OCI-LY3 (cell line): ENCODE results near the gene ANTXR2.

Experiments
- H2AFZ ChIP-seq: fragments of 200-600, 300-600 bp; shearing (Covaris generic); 2 replicates; pipeline ENCODE4 v1.6.0; 2014; ENCODE audit warnings: antibody characterized with exemption, low read depth, low read length
- H3K27ac ChIP-seq: fragments of 200-600, 300-600 bp; sonication (generic); 2 replicates; pipeline ENCODE4 v1.5.1; 2014; ENCODE audit warnings: mild to moderate bottlenecking, low read length, moderate library complexity, mixed read lengths
- H3K27me3 ChIP-seq: fragments of 200-600, 300-600 bp; sonication (generic); 2 replicates; pipeline ENCODE4 v1.6.1; 2014; ENCODE audit warnings: low read depth, low read length, mixed read lengths
- H3K36me3 ChIP-seq: fragments of 200-600, 300-600 bp; sonication (generic); replicated peaks from 2 replicates; pipeline ENCODE3; 2014; ENCODE audit warnings: low read depth, low read length, mixed read lengths
- H3K4me1 ChIP-seq: fragments of 300-600, 200-600 bp; sonication (generic); 2 replicates; pipeline ENCODE4 v1.6.1; 2014; ENCODE audit warnings: low read length, mixed read lengths
- H3K4me2 ChIP-seq: fragments of 200-600, 300-600 bp; sonication (generic); 2 replicates; pipeline ENCODE4 v1.6.1; 2014; ENCODE audit warnings: low read length, mixed read lengths
- H3K4me3 ChIP-seq: fragments of 300-600, 200-600 bp; sonication (generic); 2 replicates; pipeline ENCODE4 v1.5.1; 2014; ENCODE audit warnings: antibody characterized with exemption, mild to moderate bottlenecking, low read length, moderate library complexity
- H3K79me2 ChIP-seq: fragments of 300-600, 200-600 bp; shearing (Covaris generic); 2 replicates; pipeline ENCODE4 v1.6.1; 2014; ENCODE audit warnings: mild to moderate bottlenecking, low read length, mixed read lengths
- H3K9ac ChIP-seq: fragments of 300-600, 200-600 bp; shearing (Covaris generic); 2 replicates; pipeline ENCODE4 v1.6.0; 2014; ENCODE audit warnings: mild to moderate bottlenecking, low read length, moderate library complexity
- H3K9me3 ChIP-seq: fragments of 200-600, 300-600 bp; shearing (Covaris generic); 2 replicates; pipeline ENCODE4 v1.6.1; 2014; ENCODE audit warnings: low read length, mixed read lengths; ENCODE audit not compliant: insufficient read depth
- H4K20me1 ChIP-seq: fragments of 200-600, 300-600 bp; sonication (generic); 2 replicates; pipeline ENCODE4 v1.6.1; 2016; ENCODE audit warnings: low read length, mixed read lengths; ENCODE audit not compliant: insufficient read depth
- CTCF ChIP-seq: fragments of 200-600, 300-600 bp; sonication (generic); IDR thresholded peaks from 2 replicates; pipeline ENCODE4 v1.5.1; 2014; ENCODE audit warnings: antibody characterized with exemption, low read length, low read depth
- EZH2phosphoT487 ChIP-seq: fragments of 200-600 bp; shearing (Covaris generic); IDR thresholded peaks from 2 replicates; pipeline ENCODE4 v1.6.1; 2018; ENCODE audit warnings: antibody characterized with exemption, mixed run types, low read depth

ANTXR2 gene

GRCh38 chr4:79852305-79852730 lies 220.7 kb downstream of the ANTXR2 start:
- Histone ChIP-seq H3K4me3 (no peak overlapping the region), H3K9me3 (no peaks in the 10 kb centered on the region), H2AFZ (no peak overlapping the region), H3K27ac (no peak overlapping the region), H3K4me1 (no peaks in the 10 kb centered on the region), H3K36me3 (no peaks in the 10 kb centered on the region), H3K79me2 (no peaks in the 10 kb centered on the region), H3K4me2 (no peak overlapping the region), H3K9ac (no peak overlapping the region), H3K27me3 (no peaks in the 10 kb centered on the region), H4K20me1 (no peaks in the 10 kb centered on the region)
- TF ChIP-seq EZH2phosphoT487: no peak
- no peak for TF ChIP-seq CTCF

DNA sequence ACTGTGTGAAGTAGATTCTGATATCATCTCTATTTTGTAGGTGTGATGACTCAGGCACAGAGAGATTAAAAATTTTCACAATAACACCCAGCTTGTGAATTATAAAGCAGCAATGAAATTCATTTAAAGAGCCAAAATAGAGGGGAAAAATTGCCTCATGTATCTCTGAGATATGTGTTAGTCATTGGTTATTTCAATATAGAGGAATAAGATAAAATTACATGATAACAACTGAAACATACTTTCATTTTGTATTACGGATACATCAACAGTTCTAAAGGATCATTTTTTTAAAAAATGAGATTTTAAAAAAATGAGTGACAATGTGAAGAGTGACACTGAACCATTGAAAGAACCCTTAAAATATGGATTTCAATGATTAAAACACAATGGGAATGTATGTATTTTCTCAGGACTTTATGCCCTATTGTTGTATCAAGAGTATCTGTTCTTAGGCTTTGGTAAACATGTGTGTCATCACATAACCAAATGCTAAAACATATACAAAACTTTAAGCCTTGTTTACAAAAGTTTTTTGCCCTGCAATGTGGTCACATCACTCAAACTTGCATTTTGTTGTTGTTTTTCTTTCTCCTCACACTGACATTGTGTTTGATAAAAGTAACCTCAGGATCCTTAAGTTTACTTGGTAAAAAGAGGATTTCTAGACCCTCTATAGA lies 221.3 kb downstream of the ANTXR2 start:
- Histone ChIP-seq H3K4me3 (no peak overlapping the region), H3K27ac (no peak overlapping the region), H3K36me3 (no peaks in the 10 kb centered on the region), H3K27me3 (no peaks in the 10 kb centered on the region), H3K4me2 (no peak overlapping the region), H3K79me2 (no peaks in the 10 kb centered on the region), H4K20me1 (no peaks in the 10 kb centered on the region), H2AFZ (no peak overlapping the region), H3K4me1 (no peaks in the 10 kb centered on the region), H3K9me3 (no peaks in the 10 kb centered on the region), H3K9ac (no peak overlapping the region)
- TF ChIP-seq CTCF (no peak), EZH2phosphoT487 (no peak)
